Caco-2 (cell line): Measurements from ENCODE around the gene KCNIP4. TPM values are rescaled to one million over a fixed set of nuclear protein-coding genes. Genes with fewer than 3 reads are reported as not detected.

Experiments used
- BruUV-seq: library from RNA; stranded (reverse); fragments of 400-500 nt; replicated peaks from 2 replicates; lab custom pipeline; 2021; lab: Mats Ljungman, UMichigan
- CTCF ChIA-PET: fragments of 300-600 bp; sonication (Branson Sonifier 250); formaldehyde crosslinking; loops from one replicate; lab custom pipeline; 2022; ENCODE audit warnings: antibody characterized with exemption; lab: Charles Lee
- POLR2A ChIA-PET: fragments of 300-600 bp; sonication (Branson Sonifier 250); formaldehyde crosslinking; loops from one replicate; lab custom pipeline; 2022; ENCODE audit warnings: antibody characterized with exemption; lab: Charles Lee
- DNase-seq, 2 experiments: peaks; one replicate each; pipeline versions ENCODE4 v3.0.0 to v3.0.0-alpha.2; 2020 to 2022
- H3K27me3 ChIP-seq: replicated peaks from 2 replicates; pipeline ENCODE4 v1.6.0; 2011; ENCODE audit warnings: low read length; ENCODE audit not compliant: control insufficient read depth, insufficient read depth
- H3K36me3 ChIP-seq: 2 replicates; pipeline ENCODE4 v1.5.1; 2011; ENCODE audit warnings: low read length; ENCODE audit not compliant: control insufficient read depth, insufficient read depth
- H3K4me1 ChIP-seq: fragments of 250-450 bp; sonication (Bioruptor Pico); 2 replicates; pipeline ENCODE4 v1.5.1; 2020; ENCODE audit warnings: mild to moderate bottlenecking
- H3K4me3 ChIP-seq: 2 replicates; pipeline ENCODE4 v1.5.1; 2011; ENCODE audit warnings: low read depth, mild to moderate bottlenecking, control low read depth, low read length
- H3K9me3 ChIP-seq: fragments of 250-450 bp; sonication (Bioruptor Pico); 2 replicates; pipeline ENCODE4 v1.5.1; 2020; ENCODE audit warnings: mild to moderate bottlenecking, moderate library complexity
- H3K27ac Mint-ChIP-seq: one replicate; pipeline ENCODE4 v1.8.0; 2022; ENCODE audit warnings: mixed read lengths; ENCODE audit not compliant: unreplicated experiment
- H3K27me3 Mint-ChIP-seq: one replicate; pipeline ENCODE4 v1.8.0; 2022; ENCODE audit warnings: mixed read lengths; ENCODE audit not compliant: insufficient read depth, unreplicated experiment
- H3K36me3 Mint-ChIP-seq: one replicate; pipeline ENCODE4 v1.8.0; 2022; ENCODE audit warnings: mild to moderate bottlenecking, mixed read lengths; ENCODE audit not compliant: insufficient read depth, unreplicated experiment
- H3K4me1 Mint-ChIP-seq: one replicate; pipeline ENCODE4 v1.8.0; 2022; ENCODE audit warnings: low read depth, mixed read lengths; ENCODE audit not compliant: unreplicated experiment
- H3K4me3 Mint-ChIP-seq: one replicate; pipeline ENCODE4 v1.8.0; 2022; ENCODE audit warnings: mild to moderate bottlenecking, moderate library complexity, mixed read lengths; ENCODE audit not compliant: unreplicated experiment
- H3K9me3 Mint-ChIP-seq: one replicate; pipeline ENCODE4 v1.8.0; 2022; ENCODE audit warnings: mixed read lengths; ENCODE audit not compliant: unreplicated experiment
- CTCF ChIP-seq, 2 experiments: fragments of 200-600 bp in 1 of 2; IDR thresholded peaks; 1 replicate in 1 of 2; 2 replicates in 1 of 2; pipeline versions ENCODE4 v1.5.1 to v1.8.0; 2011 to 2022; ENCODE audit warnings: antibody characterized with exemption in 1 of 2, control low read depth in 1 of 2, inconsistent platforms in 1 of 2, low read depth in 1 of 2, low read length in 1 of 2, mild to moderate bottlenecking in 1 of 2, moderate library complexity in 1 of 2; ENCODE audit not compliant: insufficient read depth in 1 of 2, severe bottlenecking in 1 of 2, unreplicated experiment in 1 of 2
- intact Hi-C: fragments of 100-400 bp; cut with micrococcal nuclease; formaldehyde crosslinking; loops from one replicate; pipeline ENCODE4 v1.10.0; 2022; ENCODE audit not compliant: unreplicated experiment
- total RNA-seq: library from RNA; stranded (reverse); gene quantifications from 2 replicates; pipeline ENCODE4 v1.2.3, GENCODE V29; 2022

Gene KCNIP4
- total RNA-seq, 1 experiment from 2014 or later = not detected

DNA sequence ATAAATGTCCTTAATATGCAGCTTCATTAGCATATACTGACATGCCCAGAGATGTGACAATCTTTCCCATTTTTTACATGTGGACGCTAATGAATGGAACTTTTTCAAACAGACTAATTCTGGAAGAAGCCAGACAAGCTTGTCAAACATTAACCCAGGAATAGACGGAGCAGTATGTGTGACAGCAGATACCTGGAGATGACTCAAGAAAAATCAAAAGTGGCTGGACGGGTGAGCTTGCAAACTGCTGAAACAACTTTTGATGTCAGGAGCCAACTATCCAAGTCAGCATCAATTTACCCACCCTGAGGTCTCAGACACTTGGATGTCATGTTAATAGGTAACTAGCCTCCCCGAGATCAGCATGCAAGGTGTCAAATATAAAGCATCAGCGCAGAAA is 1065.3 kb downstream of the KCNIP4 start:
- Mint-ChIP-seq H3K9me3 (no peaks in the 10 kb centered on the region), H3K27me3 (peaks cover 5% of the 10 kb centered on the region), H3K4me1 (peaks cover 13% of the 10 kb centered on the region), H3K36me3 (no peaks in the 10 kb centered on the region), H3K27ac (no peak overlapping the region), H3K4me3 (no peak overlapping the region)
- ChIA-PET POLR2A (no interaction called here), CTCF (no interaction called here)
- Histone ChIP-seq H3K4me3 (no peak overlapping the region), H3K4me1 (no peaks in the 10 kb centered on the region; the same call in 1 of the 2 replicates), H3K9me3 (no peaks in the 10 kb centered on the region), H3K36me3 (no peaks in the 10 kb centered on the region), H3K27me3 (no peaks in the 10 kb centered on the region)
- no TSS peak for BruUV-seq
- DNase-seq = peak in 1 of 2 experiments; percentile 18
- intact Hi-C loops = no loop called here
- no peak for TF ChIP-seq CTCF (IDR thresholded peaks at IDR 0.05; ENCODE audit: insufficient read depth in 1 of 2, low read depth in 1 of 2, low read length in 1 of 2, severe bottlenecking in 1 of 2, unreplicated experiment in 1 of 2)

- TF ChIP-seq CTCF (IDR thresholded peaks at IDR 0.05; ENCODE audit: insufficient read depth in 1 of 2, low read depth in 1 of 2, low read length in 1 of 2, severe bottlenecking in 1 of 2, unreplicated experiment in 1 of 2) = no peak
- CTCF ChIA-PET = no interaction called here
- Mint-ChIP-seq H3K4me3 (no peak overlapping the region), H3K27me3 (peaks cover 6% of the 10 kb centered on the region), H3K27ac (no peak overlapping the region), H3K36me3 (no peaks in the 10 kb centered on the region), H3K4me1 (peaks cover 13% of the 10 kb centered on the region), H3K9me3 (no peaks in the 10 kb centered on the region)
- intact Hi-C loops = no loop called here
- Histone ChIP-seq H3K9me3 (no peaks in the 10 kb centered on the region), H3K4me1 (no peaks in the 10 kb centered on the region; the same call in 1 of the 2 replicates), H3K4me3 (no peak overlapping the region), H3K27me3 (no peaks in the 10 kb centered on the region), H3K36me3 (no peaks in the 10 kb centered on the region)
- no peak for DNase-seq
- no TSS peak for BruUV-seq
- POLR2A ChIA-PET = no interaction called here
Observed at GRCh38 chr4:20882500-20882899, 1066.1 kb downstream of the KCNIP4 start.

DNA sequence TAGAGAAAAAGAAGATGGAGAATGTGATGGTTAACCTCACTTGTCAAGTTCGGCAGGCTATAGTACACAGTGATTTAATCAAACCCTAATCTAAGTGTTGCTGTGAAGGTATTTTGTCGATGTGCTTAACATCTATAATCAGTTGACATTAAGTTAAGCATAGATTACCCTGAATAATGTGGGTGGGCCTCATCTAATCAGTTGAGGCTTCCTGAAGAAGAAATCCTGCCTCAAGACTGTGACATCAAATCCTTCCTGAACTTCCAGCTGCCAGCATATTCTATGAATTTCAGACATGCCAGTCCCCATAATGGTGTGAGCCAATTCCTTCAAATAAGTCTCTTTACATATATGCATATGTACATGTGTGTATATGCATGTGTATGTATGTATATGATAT is 1066.9 kb downstream of the KCNIP4 start:
- H3K4me1 Mint-ChIP-seq = peaks cover 13% of the 10 kb centered on the region
- intact Hi-C loops = no loop called here
- Histone ChIP-seq H3K9me3 (no peaks in the 10 kb centered on the region), H3K36me3 (no peaks in the 10 kb centered on the region), H3K27me3 (no peaks in the 10 kb centered on the region), H3K4me3 (no peak overlapping the region), H3K4me1 (no peaks in the 10 kb centered on the region; the same call in 1 of the 2 replicates)
- no peak overlapping the region for H3K27ac Mint-ChIP-seq
- H3K9me3 Mint-ChIP-seq = no peaks in the 10 kb centered on the region
- no TSS peak for BruUV-seq
- no peaks in the 10 kb centered on the region for H3K36me3 Mint-ChIP-seq
- no peak overlapping the region for H3K4me3 Mint-ChIP-seq
- H3K27me3 Mint-ChIP-seq = peaks cover 6% of the 10 kb centered on the region
- ChIA-PET CTCF (interaction anchor here (0.5 kb wide), 1 partner anchor 482 kb away, joined by 3 read pairs; no protein-coding TSS in a partner anchor), POLR2A (no interaction called here)
- no peak for TF ChIP-seq CTCF (IDR thresholded peaks at IDR 0.05; ENCODE audit: insufficient read depth in 1 of 2, low read depth in 1 of 2, low read length in 1 of 2, severe bottlenecking in 1 of 2, unreplicated experiment in 1 of 2)
- DNase-seq = no peak
